Endothelial cell of umbilical vein (primary cell): Measurements from ENCODE around the gene CGB3. TPM values are rescaled to one million over a fixed set of nuclear protein-coding genes. Genes with fewer than 3 reads are reported as not detected.

ENCODE experiments used
- BruUV-seq: library from RNA; stranded (reverse); fragments of 400-500 nt; replicated peaks from 2 replicates; lab custom pipeline; 2021; lab: Mats Ljungman, UMichigan
- CTCF ChIA-PET: fragments of 300-600, 350-600 bp; sonication (Branson Sonifier 250); formaldehyde crosslinking; loops from one replicate; lab custom pipeline; 2021; ENCODE audit warnings: antibody characterized with exemption, inconsistent platforms; lab: Charles Lee
- POLR2A ChIA-PET: fragments of 300-600, 350-600 bp; sonication (Branson Sonifier 250); formaldehyde crosslinking; loops from one replicate; lab custom pipeline; 2021; ENCODE audit warnings: antibody characterized with exemption, inconsistent platforms; lab: Charles Lee
- DNase-seq: peaks from one replicate; pipeline ENCODE4 v3.0.0-alpha.2; 2011; ENCODE audit warnings: low read depth, low spot score
- FAIRE-seq: peaks from 2 replicates; lab custom pipeline; 2011; peaks lifted over from hg19 to GRCh38; lab: Jason Lieb, UNC
- H2AFZ ChIP-seq: 2 replicates; pipeline ENCODE4 v1.6.0; 2012; ENCODE audit warnings: low read depth, low read length, control low read depth, inconsistent platforms
- H3K27ac ChIP-seq: 2 replicates; pipeline ENCODE4 v1.5.1; 2011; ENCODE audit warnings: low read depth, mild to moderate bottlenecking, control low read depth, low read length, moderate library complexity; ENCODE audit not compliant: insufficient read depth
- H3K27me3 ChIP-seq, 2 experiments: 2 replicates each; pipeline versions ENCODE4 v1.6.0 to v1.6.1; 2011; ENCODE audit warnings: low read length in 2 of 2, mixed read lengths in 1 of 2; ENCODE audit not compliant: control insufficient read depth in 2 of 2, insufficient read depth in 2 of 2
- H3K36me3 ChIP-seq, 2 experiments: 2 replicates in 1 of 2; 3 replicates in 1 of 2; pipeline ENCODE4 v1.5.1; 2011; ENCODE audit warnings: low read length in 2 of 2, mild to moderate bottlenecking in 1 of 2, moderate library complexity in 1 of 2; ENCODE audit not compliant: control insufficient read depth in 2 of 2, insufficient read depth in 2 of 2; ENCODE audit errors: extremely low read depth in 1 of 2
- H3K4me1 ChIP-seq: 3 replicates; pipeline ENCODE4 v1.5.1; 2011; ENCODE audit warnings: mild to moderate bottlenecking, low read length; ENCODE audit not compliant: control insufficient read depth, insufficient read depth; ENCODE audit errors: extremely low read depth
- H3K4me2 ChIP-seq: 2 replicates; pipeline ENCODE4 v1.6.1; 2011; ENCODE audit warnings: low read length, control low read depth, mixed read lengths; ENCODE audit not compliant: insufficient read depth
- H3K4me3 ChIP-seq, 3 experiments: fragments of 200-600 bp in 1 of 3; sonication (generic), shearing (Covaris generic) in 1 of 3; replicated peaks in 1 of 3; 2 replicates each; pipeline ENCODE4 v1.5.1; 2011 to 2016; ENCODE audit warnings: control low read depth in 3 of 3, low read length in 3 of 3, mild to moderate bottlenecking in 2 of 3, inconsistent platforms in 1 of 3, low read depth in 1 of 3, moderate library complexity in 1 of 3; ENCODE audit not compliant: insufficient read depth in 1 of 3
- H3K79me2 ChIP-seq: 2 replicates; pipeline ENCODE4 v1.6.0; 2012; ENCODE audit warnings: low read length, inconsistent platforms; ENCODE audit not compliant: control insufficient read depth, insufficient read depth
- H3K9ac ChIP-seq: replicated peaks from 2 replicates; pipeline ENCODE3; 2011; ENCODE audit warnings: low read length, control low read depth; ENCODE audit not compliant: insufficient read depth; ENCODE audit errors: extremely low read depth
- H3K9me1 ChIP-seq: replicated peaks from 3 replicates; pipeline ENCODE4 v1.6.0; 2011; ENCODE audit warnings: mild to moderate bottlenecking, low read length; ENCODE audit not compliant: control insufficient read depth, insufficient read depth; ENCODE audit errors: extremely low read depth
- H3K9me3 ChIP-seq: replicated peaks from 2 replicates; pipeline ENCODE4 v1.5.1; 2012; ENCODE audit warnings: low read length, inconsistent platforms; ENCODE audit not compliant: control insufficient read depth, insufficient read depth
- H4K20me1 ChIP-seq: replicated peaks from 2 replicates; pipeline ENCODE3; 2011; ENCODE audit warnings: mild to moderate bottlenecking, low read length; ENCODE audit not compliant: control insufficient read depth, insufficient read depth; ENCODE audit errors: extremely low read depth
- CTCF ChIP-seq, 2 donors: IDR thresholded peaks; 1 replicate in 1 of 2; 2 replicates in 1 of 2; pipeline ENCODE4 v1.5.1; 2011; ENCODE audit warnings: low read length in 2 of 2, mild to moderate bottlenecking in 2 of 2, moderate library complexity in 2 of 2, control low read depth in 1 of 2, inconsistent platforms in 1 of 2, low read depth in 1 of 2; ENCODE audit not compliant: insufficient read depth in 1 of 2; ENCODE audit errors: extremely low read depth in 1 of 2
- EZH2 ChIP-seq: IDR thresholded peaks from 2 replicates; pipeline ENCODE4 v1.6.1; 2012; ENCODE audit warnings: borderline replicate concordance, low read depth, mild to moderate bottlenecking, moderate library complexity, low read length, inconsistent platforms; ENCODE audit not compliant: severe bottlenecking
- FOS ChIP-seq: IDR thresholded peaks from 2 replicates; pipeline ENCODE4 v1.6.1; 2011; ENCODE audit warnings: mild to moderate bottlenecking, low read length, moderate library complexity, borderline replicate concordance; ENCODE audit not compliant: insufficient read depth
- GATA2 ChIP-seq: IDR thresholded peaks from 2 replicates; pipeline ENCODE4 v1.7.0; 2011; ENCODE audit warnings: low read depth, mild to moderate bottlenecking, moderate library complexity, mixed read lengths, low read length; ENCODE audit not compliant: insufficient read length, insufficient read depth
- JUN ChIP-seq: IDR thresholded peaks from 2 replicates; pipeline ENCODE4 v1.6.1; 2011; ENCODE audit warnings: borderline replicate concordance, low read depth; ENCODE audit not compliant: insufficient read length, insufficient read depth
- MYC ChIP-seq: IDR thresholded peaks from one replicate; pipeline ENCODE4 v1.6.1; 2011; ENCODE audit warnings: mild to moderate bottlenecking, low read depth, low read length
- POLR2A ChIP-seq: IDR thresholded peaks from 2 replicates; pipeline ENCODE4 v1.6.1; 2012; ENCODE audit warnings: low read depth, mild to moderate bottlenecking, control low read depth, low read length
- POLR2AphosphoS5 ChIP-seq: IDR thresholded peaks from 2 replicates; pipeline ENCODE4 v1.6.1; 2012; ENCODE audit warnings: low read depth, mild to moderate bottlenecking, control low read depth, low read length, moderate library complexity; ENCODE audit not compliant: insufficient read depth
- dilution Hi-C: fragments of 300-500 bp; cut with MboI; formaldehyde crosslinking; loops from one replicate; pipeline ENCODE4 v1.15.0; 2019; ENCODE audit warnings: low sequenced_read_pairs; ENCODE audit not compliant: extremely low pct_ligation_motif_present
- intact Hi-C: fragments of 100-400 bp; cut with micrococcal nuclease; formaldehyde crosslinking; loops from one replicate; pipeline ENCODE4 v1.10.0; 2022
- polyA plus RNA-seq, 4 experiments: library from polyadenylated mRNA; depleted of rRNA in 3 of 4; stranded (reverse) in 3 of 4; unstranded in 1 of 4; fragments of >200 nt; gene quantifications; 2 replicates each; pipeline versions ENCODE4 v1.2.1 to v1.2.3, GENCODE V29; 2011 to 2012; ENCODE audit warnings: missing spikeins in 1 of 4
- total RNA-seq: library from RNA; stranded (reverse); gene quantifications from 2 replicates; pipeline ENCODE4 v1.2.3, GENCODE V29; 2021
- TF ChIP-seq, protein P1 (sequence below): IDR thresholded peaks from 2 replicates; pipeline ENCODE4 v1.6.1; 2011; ENCODE audit not compliant: insufficient read depth, insufficient read length

Gene CGB3
- total and polyA plus RNA-seq, 2 donors (not counting 3 experiments of a cell fraction or from before 2014, with no cell fraction given): not detected

- Histone ChIP-seq H3K27ac (no peak overlapping the region), H3K9me3 (no peaks in the 10 kb centered on the region), H3K79me2 (no peaks in the 10 kb centered on the region), H3K36me3 (peaks cover 0 to 6% of the 10 kb centered on the region in 2 experiments), H3K4me2 (no peak overlapping the region), H4K20me1 (no peaks in the 10 kb centered on the region), H3K9me1 (no peaks in the 10 kb centered on the region), H3K9ac (no peak overlapping the region), H2AFZ (no peak overlapping the region), H3K4me1 (peaks cover 10% of the 10 kb centered on the region), H3K4me3 (no peak overlapping the region), H3K27me3 (peaks cover 0 to 5% of the 10 kb centered on the region in 2 experiments)
- FAIRE-seq: no peak
- ChIA-PET CTCF (interaction anchor here (0.8 to 5.4 kb wide), 4 partner anchors 12 to 25 kb away, joined by 3 to 37 read pairs (median 6); no protein-coding TSS in a partner anchor), POLR2A (no interaction called here)
- TF ChIP-seq POLR2A (no peak), POLR2AphosphoS5 (no peak), CTCF (IDR thresholded peaks at IDR 0.05; ENCODE audit: extremely low read depth in 1 of 2, insufficient read depth in 1 of 2, low read depth in 1 of 2, low read length in 2 of 2) (no peak), EZH2 (no peak), MYC (no peak), JUN (no peak), FOS (no peak), GATA2 (no peak)
- TF ChIP-seq, protein P1, sequence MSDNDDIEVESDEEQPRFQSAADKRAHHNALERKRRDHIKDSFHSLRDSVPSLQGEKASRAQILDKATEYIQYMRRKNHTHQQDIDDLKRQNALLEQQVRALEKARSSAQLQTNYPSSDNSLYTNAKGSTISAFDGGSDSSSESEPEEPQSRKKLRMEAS: no peak
- intact Hi-C loops: no loop called here
- no peak for DNase-seq
- BruUV-seq: no TSS peak
- dilution Hi-C loops: no loop called here
These were observed 3.8 kb downstream of the CGB3 start for GRCh38 chr19:49020342-49020741.
